ENCODE measurements around the gene MAP3K8.
"Not testable (repeated sequence)": the region's sequence is repeated elsewhere in the genome, so short reads cannot be mapped to it uniquely, and the experiment has no call there.

MAP3K8 gene

DNA sequence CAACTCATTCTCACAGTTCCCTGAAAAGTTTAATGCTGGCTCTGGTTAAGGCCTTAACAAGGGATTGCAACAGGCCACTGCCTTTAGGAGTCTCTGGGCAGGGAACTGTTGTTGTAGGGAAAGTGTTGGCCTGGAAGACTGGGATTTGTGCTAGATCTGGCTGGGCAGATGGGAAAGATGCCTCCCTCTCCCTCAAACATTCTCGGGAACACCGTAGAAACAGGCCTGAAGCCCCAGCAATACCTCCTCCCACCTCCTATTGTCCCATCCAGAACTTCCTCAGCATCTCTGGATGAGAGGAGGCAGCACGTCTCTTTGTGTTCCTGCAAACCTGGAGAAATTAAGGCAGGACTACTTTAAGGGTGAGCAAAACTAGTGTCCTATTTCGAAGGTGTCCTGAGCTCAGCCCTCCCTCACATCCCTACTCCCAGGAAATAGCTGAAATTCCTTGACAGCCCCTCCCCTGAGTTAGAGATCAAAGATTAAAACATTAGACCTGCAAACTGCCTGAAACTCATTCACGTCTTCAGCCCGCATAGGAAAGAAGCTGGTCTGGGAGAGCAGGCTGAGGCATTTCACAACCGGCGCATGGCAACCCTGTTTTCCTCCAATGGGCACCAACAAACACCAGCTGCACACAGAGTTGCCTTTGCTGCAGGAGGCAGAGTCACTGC lies 10.9 kb upstream of the MAP3K8 start:
- DNase-seq (ENCODE audit: low read depth in 2 of 2), result no peak

DNA sequence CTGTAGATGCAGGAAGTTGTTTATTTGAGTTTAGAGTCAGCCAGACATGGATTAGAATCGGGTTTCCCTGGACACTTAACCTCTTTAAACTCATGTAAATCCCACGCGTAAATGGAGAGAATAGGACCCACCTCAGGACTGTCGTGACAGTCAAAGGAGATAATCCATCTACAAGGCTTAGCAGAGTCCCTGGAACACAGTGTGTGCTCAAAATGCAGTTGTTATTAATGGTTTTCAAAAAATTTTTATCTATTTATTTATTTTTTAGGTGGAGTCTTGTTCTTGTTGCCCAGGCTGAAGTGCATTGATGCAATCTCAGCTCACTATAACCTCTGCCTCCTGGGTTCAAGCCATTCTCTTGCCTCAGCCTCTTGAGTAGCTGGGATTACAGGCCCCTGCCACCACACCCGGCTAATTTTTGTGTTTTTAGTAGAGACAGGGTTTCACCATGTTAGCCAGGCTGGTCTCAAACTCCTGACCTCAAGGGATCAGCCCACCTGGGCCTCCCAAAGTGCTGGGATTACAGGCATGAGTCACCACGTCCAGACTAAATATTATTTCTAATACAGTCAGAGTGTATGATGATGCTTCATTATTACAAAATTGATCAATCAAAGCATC lies 10.2 kb upstream of the MAP3K8 start:
- not testable (repeated sequence) for DNase-seq (ENCODE audit: low read depth in 2 of 2)

DNA sequence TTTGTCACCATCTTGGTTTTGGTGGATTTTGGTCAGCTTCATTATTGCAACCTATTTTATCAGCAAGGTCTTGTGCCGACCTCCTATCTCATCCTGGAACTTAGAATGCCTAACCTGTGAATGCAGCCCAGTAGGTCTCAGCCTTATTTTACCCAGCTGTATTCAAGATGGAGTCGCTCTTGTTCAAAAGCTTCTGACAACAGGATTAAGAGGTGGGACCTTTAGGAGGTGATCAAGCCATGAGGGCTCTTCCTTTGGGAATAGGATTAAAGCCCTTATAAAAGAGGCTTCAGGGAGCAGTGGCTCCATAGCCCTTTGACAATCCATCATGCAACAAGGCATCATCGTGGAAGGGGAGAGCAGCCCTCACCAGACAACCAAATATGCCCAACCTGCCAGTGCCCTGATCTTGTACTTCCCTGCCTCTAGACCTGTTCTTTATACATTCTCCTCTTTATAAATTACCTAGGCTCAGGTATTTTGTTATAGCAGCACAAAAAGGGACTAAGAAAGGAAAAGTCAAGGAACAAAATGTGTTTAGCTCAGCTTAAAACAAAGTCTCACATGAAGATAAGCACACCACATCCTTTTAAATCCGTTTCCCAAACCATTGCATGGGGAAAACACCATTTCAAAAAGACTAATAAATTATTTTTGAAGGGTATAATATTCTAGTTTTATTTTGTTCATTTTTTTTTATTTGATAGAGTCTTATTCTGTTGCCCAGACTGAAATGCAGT lies 8.5 kb upstream of the MAP3K8 start:
- DNase-seq (ENCODE audit: low read depth in 2 of 2), result no peak

DNA sequence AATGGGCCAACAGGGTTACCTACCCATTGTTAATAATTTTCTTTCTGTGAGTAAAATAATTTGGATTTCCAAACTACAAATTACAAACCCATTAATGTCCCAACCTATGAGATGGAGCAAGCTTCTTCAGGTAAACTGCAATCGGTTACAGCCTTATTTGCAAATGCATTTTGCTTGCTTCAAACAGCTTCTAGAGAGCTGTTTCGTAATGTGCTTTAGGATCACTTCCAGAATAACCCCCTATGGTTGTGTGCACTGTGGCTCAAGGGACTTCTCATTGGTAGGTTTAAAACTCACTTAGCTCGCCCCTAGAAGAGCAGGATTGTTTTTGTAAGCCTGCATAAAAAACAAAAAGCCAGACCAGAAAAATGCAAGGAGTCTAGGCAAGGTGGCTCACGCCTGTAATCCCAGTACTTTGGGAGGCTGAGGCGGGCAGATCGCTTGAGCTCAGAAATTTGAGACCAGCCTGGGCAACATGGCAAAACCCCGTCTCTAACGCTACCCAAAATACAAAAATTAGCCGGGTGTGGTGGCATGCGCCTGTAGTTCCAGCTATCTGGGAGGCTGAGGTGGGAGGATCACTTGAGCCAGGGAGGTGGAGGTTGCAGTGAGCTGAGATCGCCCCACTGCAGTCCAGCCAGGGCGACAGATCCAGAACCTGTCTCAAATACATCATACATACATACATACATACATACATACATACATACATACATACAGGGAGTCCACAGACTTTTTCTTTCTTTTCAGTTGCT lies 3.3 kb upstream of the MAP3K8 start:
- DNase-seq (ENCODE audit: low read depth in 2 of 2), result no peak

DNA sequence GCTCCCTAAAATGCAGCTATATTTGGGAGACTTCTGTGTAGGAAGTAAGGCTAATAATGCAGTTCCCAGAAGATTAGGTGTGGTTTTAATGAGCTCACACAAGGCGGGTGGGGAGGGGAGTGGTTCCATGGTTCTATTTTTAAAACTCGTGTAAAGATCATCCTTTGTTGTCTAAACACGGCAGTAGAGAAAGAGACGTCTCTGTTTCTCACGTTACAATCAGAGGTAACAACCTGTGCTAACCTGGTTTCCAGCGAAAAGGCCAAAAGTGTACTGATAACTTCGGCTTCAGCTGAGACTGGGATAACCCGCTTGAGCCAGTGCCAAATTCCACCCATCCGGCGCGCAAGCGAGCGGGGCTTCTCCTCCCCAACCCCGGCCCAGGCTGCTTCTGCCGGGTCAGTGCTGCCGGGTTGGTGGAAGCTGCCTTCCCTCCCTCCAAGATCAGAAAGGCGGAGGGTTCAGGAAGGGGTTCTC lies 2.5 kb upstream of the MAP3K8 start:
- DNase-seq (ENCODE audit: low read depth in 2 of 2), result no peak

DNA sequence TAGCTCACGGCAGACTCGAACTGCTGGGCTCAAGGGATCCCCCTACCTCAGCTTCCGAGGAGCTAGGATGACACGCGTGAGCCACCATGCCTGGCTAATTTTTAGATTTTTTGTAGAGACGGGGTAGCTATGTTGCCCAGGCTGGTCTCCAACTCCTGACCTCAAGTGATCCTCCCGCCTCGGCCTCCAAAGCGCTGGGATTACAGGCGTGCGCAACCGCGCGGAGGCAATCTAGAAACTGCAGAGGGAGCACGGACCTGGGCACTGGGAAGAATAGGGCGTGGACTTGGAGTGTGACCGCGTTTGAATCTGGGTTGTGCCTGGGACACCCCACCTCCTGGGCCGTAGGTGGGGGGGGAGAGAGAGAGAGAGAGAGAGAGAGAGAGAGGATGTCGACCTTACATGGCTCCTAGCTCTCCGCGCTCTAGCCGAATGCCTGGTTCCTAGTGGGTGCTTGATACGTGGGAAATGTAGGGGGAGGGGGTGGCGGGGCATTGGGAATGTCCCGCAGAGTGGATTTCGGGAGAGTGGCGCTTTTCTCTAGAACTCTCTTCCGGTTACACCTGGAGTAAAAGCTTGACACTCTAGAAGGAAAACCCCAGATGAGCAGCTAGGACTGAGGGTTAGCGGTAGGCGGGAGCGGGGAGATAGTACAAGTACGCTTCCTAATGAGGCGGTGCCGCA lies 1.2 kb upstream of the MAP3K8 start:
- DNase-seq (ENCODE audit: low read depth in 2 of 2), result no peak

DNA sequence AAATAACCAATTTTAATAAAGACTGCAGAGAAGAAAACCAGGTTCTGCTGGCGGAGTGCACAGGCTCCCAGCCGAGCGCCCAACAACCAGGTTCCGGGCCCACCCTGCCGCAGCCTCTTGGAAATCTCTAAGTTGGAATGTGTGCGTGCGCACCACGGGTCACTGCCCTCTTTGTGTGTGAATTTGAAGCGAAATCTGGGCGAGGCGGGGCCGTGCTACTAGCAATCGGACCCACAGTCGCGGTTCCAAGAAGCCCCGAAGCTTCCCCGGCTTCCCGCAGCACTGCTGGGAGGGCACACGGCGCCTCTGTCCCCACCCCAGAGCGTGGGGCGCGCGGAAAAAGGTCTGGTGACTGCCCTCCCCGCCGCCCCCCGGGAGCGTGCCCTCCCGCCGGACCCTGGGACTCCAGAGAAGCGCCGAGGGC lies 666 bp upstream of the MAP3K8 start:
- peak; percentile 23 to 41 for DNase-seq (ENCODE audit: low read depth in 2 of 2)

DNA sequence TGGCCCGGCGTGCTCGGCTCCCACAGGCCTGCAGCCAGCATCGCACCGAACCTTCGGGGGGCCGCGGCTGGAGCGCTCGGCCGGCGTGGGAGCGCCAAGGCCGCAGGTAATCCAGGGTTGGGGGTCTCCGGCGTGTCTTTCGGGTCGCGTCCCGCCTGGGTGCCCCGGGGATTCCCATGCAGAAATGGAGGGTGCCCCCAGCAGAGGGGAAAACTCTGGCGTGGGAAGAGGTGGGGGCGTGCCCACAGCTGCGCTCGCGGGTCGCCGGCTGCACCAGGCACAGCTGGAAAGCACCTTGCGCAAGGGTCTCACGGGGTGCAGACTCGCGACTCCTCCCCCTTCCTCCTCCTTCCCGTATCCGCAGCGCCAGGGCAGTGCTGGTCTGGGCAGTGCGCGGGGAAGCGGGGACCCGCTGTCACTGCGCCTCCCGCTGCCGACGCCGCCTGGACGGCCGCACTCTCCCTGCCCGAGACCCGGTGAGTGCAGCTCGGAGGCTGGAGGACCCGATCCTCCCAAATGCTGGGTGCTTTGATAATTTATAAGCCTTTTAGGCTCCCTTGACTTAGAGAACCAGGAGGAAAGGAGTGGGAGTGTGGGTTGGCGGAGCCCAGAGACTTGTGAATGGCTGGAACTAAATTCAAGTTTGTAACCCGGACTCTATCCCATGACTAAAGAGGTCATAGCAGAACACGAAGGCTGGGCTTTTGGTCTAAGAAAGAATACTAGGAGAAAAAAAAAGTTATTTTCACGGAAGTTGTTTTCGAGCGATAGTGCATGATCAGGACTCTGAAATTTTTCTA lies 489 bp downstream of the MAP3K8 start:
- DNase-seq (ENCODE audit: low read depth in 2 of 2), result peak; percentile 53 to 57

DNA sequence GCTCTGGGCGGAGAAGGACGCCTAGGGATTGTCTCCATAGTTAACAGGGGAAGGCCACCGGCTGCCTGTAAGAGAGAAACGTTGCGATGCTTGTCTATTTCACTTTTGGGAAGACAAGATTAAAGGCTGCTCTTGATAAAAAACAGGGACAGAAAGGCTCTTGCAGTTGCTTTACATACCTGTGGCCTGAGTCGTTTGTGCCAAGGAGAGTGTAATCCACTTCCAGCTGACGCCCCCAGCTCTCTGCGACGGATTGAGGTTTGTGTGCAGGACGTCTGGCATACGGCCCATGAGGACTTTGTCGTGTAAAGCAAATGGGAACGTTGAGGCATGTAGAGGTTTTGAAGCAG lies 1.1 kb downstream of the MAP3K8 start:
- no peak for DNase-seq (ENCODE audit: low read depth in 2 of 2)

DNA sequence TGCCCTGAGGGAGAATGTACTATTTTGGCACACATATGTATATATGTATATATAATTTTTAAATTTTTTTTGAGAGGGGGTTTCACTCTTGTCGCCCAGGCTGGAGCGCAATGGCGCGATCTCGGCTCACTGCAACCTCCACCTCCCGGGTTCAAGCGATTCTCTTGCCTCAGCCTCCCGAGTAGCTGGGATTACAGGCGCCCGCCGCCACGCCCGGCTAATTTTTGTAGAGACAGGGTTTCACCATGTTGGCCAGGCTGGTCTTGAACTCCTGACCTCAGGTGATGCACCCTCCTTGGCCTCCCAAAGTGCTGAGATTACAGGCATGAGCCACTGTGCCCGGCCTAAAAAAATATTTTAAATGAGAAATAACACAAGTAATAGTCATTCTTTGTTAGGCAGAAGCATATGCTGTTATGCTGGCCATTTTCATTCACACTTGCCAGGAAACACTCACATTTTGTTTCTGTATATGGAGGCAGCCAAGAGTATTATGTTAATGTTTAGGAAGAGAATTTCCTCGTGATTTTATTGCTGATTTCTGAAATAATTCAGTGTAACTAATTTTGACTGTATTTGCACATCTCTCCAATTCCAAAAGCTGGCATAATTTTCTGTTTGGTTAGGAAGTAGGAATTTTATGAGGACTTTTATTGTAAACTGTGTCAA lies 1.6 kb downstream of the MAP3K8 start:
- DNase-seq (ENCODE audit: low read depth in 2 of 2), result not testable (repeated sequence)

DNA sequence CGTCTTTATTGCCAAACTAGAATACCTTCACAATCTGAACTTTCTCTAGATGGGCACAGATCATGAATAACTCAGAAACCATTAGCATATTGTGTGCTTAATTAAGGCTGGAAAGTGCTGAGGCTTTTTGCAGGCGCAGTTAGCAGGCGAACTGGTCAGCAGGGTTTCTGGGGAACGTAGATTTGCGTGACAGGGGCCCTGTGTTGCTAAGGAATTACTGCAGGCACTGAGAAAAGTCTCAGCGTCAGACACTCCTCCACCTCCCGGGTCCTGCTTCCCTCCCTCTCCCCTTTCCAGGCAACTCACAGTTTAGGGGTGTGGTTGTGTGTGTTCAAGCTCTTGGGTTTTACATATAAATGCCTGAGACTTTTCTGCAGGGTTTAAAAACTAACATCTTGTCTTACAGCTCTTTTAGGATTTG lies 2.2 kb downstream of the MAP3K8 start:
- DNase-seq (ENCODE audit: low read depth in 2 of 2), result no peak

DNA sequence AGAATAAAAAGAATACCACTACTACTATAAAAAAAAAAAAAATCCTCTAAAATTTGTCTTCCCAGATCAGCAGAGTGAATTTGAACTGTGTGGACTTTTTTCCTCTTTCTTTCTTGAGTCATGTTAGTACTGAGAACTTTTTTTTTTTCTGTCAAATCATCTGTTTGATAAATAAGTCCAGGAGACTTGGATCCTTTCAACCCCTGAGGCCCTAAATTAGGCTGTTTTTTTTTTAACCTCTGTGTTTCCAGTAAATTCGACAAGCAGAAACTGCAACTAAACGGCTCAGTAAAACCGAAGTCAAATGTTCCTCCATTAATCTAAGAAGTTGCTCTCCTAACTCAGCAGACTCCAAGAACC lies 2.7 kb downstream of the MAP3K8 start:
- DNase-seq (ENCODE audit: low read depth in 2 of 2), result no peak

DNA sequence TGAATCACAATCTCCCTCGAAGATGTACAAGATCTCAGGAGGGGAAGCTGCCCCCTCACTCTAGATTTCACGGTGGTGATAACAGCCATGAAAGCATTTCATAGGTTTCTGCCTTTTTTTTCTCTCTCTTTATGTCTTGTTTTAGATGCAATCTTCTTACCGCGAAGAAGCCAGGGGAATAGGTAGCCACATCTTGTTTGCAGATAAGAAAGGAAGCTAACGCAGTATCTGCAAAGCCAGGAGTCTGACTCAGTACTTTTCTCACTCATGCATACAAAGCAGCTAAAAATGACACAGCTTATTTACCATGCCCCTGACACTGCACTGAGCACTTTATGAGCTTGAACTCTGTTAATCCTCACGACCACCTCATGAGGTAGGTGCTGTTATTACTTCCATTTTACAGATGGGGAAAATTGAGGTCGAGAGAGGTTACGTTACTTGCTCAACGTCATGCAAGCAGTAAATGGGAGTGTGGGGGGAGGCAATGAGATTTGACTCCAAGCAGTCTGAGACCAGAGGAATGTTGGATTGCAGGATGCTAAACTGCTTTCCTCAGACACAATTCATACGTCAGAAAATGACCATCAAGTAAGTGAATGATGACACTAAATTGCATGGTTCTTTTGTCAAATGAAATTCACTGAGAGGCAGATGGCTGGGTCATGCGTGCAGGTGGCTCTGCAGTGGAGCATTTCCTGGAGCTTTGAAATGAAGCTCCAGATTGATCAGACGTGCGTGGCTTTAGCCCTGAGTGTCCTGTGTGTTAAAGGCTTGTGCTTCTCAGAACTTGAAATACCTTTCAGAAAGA lies 3.3 kb downstream of the MAP3K8 start:
- DNase-seq (ENCODE audit: low read depth in 2 of 2), result no peak

DNA sequence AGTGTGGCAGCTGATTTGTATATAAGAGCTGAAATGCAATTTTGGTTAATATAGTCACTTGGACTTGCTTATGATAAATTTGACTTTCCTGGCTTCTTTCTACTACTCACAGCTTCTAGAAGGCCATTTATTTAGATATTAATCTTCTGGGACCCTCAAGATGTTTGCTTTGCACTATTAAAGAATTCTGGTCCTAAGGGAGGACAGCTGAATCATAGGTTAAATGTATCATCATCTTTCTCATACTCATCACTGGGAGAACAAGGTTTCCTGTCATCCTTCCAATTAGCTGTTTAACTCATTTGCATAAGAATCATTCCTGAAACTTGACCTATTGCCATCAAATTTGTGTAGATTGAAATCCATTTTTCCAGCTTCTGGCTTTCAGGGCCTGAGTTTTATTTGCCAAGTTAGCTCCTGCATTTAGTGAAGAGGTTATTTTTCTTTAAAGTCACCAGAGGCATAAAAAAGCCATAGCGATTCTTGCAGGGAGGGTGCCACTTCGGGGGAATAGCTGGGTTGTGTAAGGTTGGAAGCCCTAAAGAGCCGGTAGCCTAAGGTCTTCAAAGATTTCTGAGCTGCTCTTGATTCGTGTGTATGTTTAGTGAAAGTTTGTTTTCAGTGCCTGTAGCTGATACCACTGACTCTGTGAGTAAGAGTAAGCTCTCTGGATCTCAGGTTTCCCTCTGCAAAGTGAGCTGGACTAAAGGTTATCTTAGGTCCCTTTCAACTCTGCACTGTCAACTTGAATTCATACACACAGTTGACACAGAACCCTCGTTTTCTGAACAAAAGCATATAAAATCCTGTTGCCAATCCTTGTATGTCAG lies 4.3 kb downstream of the MAP3K8 start:
- DNase-seq (ENCODE audit: low read depth in 2 of 2), result no peak

DNA sequence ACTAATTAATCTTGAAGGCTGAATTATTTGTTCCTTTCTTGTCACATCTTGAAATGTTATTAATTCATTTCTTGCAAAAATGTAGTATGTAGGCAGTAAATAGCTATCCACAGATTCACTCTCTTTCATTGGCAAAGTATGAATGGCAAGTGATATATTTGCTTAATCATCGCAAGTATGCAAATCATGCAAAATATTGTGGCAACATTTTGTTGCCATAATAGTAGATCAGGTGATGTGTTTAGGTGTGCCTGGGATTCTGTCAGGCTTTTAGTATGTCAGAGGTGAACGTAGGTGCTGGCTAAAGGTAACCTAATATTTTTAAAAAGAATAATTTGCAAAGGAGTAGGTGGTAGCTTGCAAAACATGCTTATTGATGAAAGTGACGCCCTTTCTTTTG lies 5.9 kb downstream of the MAP3K8 start:
- DNase-seq (ENCODE audit: low read depth in 2 of 2), result no peak

DNA sequence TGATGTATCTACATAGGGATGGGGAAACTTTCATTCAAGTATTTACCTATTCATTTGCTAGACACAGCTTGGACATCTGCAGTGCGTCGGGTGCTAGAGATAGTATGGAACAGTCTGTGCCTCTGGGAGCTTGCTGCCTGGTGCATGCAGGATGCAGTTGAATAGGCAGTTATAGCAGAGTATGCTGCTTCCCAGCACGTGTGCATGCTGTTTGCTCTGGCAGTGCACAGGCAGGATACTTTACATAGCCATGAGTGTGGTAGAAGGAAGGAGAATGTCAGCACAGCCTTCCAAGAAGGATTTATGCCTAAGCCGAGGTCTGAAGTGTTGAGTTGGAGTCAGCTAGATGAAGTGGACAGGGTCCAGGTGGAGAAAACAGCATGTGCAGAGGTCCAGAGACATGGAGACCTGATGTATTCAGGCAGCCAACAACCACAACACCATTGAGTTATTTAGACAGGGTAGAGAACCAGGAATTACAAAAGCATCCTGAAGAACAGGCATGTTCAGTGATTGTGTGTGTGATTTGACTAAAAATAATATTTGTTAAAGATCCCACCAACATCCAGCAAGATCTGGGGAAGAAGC lies 8.1 kb downstream of the MAP3K8 start:
- no peak for DNase-seq (ENCODE audit: low read depth in 2 of 2)

DNA sequence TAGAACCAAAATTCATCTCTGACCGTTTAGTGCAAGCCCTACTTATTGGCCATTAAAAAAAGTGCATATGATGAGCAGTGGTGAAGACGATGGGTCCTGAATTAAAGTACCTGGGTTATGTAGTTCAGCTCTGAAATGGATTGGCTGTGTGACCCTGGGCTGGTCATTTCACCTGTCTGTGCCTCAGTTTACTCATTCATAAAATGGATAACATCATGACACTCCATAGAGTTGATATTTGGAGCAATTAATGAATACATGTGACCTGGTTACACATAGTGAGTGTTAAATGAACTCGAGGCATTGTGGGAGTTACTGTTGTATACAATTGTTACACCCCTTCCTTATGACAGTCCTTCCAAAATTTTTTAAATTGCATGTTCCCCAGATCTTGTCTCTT lies 9.1 kb downstream of the MAP3K8 start:
- no peak for DNase-seq (ENCODE audit: low read depth in 2 of 2)

DNA sequence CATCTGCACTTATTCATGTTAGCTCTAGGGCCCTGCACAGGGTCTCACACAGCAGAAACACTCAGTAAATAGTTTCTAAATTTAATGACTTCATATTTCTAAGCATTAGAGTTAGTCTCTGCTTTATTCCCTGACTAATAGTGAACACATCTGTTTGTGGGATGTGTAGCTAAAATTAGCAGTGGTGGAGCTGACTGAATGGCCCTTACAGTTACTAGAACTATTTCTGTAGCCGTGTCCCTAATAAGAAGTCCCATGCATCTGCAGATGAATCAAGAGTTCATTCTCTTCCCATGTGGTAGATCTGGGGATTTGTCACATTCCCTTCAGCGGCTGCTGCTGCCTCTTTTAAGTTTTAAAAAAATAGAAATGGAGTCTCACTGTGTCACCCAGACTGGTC lies 11.7 kb downstream of the MAP3K8 start:
- no peak for DNase-seq (ENCODE audit: low read depth in 2 of 2)
